NCI-H2196 (cell line): ENCODE results near the gene BIVM.
A peak's percentile ranks its signal among the peaks of the same experiment; 100 is the strongest.

Experiments used
- DNase-seq: peaks from one replicate; lab custom pipeline; 2025; ENCODE audit not compliant: unreplicated experiment; lab: John Stamatoyannopoulos, UW

BIVM gene

DNA sequence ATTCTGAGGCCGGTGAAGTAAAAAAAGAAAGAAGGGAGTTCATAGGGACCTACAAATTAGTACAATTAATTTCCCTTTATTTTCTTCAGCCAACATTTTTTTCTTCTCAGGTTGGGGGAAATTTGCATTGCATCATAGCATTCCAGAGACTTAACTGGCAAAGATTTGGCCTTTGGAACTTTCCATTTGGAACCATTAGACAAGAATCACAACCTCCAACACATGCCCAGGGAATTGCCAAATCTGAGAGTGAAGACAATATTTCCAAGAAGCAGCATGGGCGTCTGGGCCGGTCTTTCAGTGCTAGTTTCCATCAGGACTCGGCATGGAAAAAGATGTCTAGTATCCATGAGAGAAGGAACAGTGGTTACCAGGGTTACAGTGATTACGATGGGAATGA is 40.5 kb downstream of the BIVM start:
- DNase-seq: no peak

DNA sequence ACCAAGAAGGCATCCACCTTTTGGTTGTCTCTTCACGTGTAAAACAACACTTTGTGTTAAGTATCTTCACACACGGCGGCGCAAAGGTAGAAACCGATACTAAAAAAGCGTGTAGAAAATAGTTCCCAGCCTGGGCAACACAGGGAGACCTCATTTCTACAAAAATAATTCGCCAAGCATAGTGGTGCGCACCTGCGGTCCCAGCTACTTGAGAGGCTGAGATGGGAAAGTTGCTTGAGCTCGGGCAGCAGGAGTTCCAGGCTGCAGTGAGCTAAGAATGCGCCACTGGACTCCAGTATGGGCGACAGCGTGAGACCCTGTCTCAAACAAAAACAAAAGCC is 46.3 kb downstream of the BIVM start:
- no peak for DNase-seq

DNA sequence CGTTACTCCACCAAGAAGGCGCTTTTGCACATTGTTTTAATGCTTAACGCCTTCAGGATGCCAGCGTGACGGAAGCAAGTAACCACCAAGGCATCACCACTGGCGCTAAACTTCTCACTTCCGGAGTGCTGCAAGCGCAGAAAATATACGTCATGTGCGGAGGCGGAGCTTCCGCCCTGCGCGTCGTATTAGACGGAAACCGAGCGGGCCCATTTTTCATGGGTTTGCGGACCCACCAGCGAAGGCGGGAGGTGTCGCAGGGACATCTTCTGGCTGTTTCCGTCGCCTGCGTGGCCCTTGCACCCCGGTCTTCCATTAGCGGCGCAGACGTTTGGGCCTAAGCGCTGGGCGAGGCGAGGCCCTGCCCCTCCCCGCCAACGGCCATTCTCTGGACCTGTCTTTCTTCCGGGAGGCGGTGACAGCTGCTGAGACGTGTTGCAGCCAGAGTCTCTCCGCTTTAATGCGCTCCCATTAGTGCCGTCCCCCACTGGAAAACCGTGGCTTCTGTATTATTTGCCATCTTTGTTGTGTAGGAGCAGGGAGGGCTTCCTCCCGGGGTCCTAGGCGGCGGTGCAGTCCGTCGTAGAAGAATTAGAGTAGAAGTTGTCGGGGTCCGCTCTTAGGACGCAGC is 46.8 kb downstream of the BIVM start, which contains the start of gene ERCC5:
TSS of gene ERCC5 (plus strand) at position 403 of the 631 bp plus-strand sequence. CDS start 235 bp downstream, outside the sequence.
- peak; percentile 81 for DNase-seq

DNA sequence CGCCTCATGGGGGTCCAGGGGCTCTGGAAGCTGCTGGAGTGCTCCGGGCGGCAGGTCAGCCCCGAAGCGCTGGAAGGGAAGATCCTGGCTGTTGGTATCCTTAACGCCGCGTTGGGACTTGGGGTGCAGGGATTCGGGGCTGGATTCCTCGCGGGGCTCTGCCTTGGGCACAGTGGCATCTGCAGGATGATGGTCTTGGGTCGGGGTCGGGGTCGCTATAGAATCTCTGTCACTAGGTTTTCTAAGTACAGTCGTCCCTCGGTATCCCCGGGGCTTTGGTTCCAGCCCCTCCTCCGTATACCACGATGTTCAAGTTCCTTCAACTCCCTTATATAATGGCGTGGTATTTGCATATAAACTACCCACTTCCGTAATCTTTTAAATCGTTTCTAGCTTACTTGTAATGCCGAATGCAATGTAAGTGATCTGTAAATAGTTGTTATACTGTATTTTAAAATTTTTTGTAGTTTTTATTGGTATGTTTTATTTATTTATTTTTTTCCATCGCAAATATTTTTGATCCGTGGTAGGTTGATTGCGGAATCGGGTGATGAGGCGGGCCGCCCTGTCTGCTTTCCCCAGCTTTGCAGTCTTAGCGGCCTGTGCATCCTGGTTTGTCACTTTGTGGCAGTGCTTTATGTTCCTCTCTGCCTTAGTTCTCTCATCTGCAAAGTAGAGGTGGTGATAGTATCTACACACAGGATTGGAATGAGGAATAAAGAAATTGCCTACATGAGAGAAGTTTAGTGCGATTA is 47.5 kb downstream of the BIVM start:
- no peak for DNase-seq

DNA sequence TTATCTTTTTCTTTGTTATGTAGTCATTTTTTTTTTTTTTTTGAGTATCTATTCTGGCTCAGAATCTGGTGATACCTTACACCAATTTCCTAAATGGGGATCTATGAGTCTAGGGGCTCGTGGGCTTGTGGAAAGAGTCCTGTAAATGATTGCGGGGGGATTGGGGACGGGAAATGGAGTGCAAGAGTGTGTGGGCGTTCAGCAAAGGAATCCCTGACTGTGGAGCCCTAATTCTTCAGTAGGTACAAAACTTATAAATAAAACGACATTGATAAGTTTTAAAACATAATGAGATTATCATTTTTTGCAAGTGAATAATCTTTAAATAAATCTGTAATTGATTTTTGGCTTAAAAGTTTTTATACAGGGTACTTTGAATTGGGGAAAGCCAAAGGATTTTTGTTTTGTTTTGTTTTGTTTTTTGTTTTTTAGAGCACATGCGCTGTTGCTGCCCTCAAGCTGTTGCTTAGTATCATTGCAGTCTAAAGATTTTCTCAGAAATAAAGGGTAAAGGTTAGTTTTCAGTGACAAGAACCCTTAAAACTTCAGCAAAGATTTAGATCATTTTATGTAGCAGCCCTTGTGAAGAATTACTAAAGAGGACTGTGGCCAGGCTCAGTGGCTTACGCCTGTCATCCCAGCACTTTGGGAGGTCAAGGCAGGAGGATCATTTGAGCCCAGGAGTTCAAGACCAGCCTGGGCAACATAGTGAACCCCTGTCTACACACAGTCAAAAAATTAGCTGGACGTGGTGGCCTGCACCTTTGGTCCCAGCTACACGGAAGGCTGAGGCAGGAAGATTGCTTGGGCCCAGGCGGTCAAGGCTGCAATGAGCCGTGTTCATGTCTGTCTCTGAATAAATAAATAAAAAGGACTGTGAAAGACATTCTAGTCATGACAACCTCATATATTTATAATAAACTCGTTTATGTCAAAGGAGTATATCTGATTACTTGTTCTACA is 48.6 kb downstream of the BIVM start:
- DNase-seq: peak; percentile 4

DNA sequence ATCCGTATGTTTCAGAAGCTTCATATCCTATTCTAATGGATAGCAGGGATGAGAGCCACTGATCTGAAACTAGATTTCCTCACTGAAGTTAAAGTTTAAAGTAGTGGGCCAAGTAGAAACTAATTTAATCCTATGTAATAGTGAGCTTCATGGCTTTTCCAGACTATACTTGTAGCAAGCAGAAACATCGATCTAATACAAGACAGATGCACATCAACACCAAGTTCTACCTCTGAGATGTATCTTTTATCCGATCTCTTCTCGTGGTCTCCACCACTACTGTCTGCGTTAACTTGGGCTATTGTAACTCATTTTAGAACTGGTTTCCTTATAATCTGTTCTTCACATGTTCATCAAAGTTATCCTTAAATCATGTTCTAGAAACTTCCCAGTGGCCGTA is 50.0 kb downstream of the BIVM start:
- no peak for DNase-seq

DNA sequence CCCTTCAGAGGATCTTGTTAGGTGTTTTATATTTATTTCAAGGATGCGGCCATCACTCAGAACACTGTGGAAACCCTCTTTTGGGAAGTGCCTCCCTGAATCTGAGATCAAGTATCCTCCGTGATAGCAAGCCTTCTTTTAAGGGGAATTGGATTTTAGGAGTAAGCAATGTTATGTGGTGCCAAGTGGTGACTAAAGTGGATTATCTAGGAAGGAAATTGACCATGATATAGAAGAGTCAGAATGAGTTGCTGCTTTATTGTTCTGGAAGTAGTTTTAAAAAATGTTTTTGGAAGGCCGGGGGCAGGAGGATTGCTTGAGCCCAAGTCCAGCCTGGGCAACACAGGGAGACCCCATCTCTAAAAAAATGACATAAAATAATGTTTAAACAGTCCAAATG is 53.6 kb downstream of the BIVM start:
- no peak for DNase-seq

DNA sequence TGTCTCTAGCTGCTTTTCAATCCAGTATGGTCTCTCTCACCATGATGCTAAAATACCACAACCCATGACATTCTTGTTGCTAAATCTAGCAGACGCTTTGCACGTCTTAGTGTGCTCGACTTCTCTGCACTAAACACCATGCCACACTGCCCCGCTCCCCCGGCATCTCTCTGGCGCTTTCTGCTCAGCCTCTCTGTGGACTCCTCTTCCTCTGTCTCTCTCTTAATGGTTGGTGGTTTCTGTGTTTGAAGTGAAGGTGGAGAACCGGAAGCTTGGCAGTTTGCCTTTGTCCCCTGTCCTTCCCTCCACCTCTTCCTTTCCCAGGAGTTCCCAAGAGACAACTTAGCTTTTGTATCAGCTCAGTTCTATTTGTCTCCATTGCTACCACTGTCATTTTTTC is 55.8 kb downstream of the BIVM start:
- DNase-seq: no peak

DNA sequence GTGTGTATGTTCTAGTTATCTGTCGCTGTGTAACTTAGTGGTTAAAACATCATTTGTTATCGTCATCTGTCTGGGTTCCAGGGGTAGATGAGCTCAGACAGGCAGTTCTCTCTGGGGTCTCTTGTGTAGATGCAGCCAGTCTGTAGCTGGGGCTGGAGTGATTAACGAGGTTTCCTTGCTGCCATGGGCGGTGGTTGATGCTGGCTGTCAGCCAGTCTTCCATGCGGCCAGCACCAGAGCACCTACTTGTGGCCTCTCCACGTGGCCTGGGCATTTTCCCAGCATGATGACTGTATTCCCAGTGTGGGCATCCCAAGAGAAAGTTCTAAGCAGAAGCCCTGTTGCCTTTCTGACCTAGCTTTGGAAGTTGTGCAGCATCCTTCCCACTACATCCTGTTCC is 57.6 kb downstream of the BIVM start:
- DNase-seq: no peak

DNA sequence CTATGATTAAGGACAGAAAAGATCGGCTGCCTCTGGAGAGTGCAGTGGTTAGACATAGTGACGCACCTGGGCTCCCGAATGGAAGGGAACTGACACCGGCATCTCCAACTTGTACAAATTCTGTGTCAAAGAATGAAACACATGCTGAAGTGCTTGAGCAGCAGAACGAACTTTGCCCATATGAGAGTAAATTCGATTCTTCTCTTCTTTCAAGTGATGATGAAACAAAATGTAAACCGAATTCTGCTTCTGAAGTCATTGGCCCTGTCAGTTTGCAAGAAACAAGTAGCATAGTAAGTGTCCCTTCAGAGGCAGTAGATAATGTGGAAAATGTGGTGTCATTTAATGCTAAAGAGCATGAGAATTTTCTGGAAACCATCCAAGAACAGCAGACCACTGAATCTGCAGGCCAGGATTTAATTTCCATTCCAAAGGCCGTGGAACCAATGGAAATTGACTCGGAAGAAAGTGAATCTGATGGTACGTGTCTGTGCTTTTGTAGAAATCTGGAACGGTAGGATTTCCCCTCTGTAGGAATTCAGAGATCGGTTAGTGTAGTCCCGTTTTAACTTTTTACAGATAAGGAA is 63.8 kb downstream of the BIVM start:
- DNase-seq: no peak

DNA sequence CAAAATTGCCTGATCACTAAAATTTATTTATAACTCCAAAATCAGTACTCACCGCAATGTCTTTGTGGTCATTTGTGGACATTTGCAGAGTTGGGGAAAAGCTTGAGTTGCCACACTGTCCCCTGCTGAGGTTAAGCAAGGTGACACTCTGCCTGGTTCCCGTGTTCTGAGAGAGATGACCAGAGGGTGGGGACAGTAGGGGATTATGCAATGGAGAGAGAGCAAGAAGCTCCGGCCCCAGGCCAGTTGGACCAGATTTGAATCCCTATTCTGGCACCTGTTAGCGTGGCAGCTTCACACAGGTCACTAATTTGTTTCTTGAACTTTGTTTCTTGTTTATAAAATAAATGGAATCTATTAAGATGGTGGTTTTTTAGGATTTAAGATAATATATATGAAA is 64.7 kb downstream of the BIVM start:
- DNase-seq: no peak

DNA sequence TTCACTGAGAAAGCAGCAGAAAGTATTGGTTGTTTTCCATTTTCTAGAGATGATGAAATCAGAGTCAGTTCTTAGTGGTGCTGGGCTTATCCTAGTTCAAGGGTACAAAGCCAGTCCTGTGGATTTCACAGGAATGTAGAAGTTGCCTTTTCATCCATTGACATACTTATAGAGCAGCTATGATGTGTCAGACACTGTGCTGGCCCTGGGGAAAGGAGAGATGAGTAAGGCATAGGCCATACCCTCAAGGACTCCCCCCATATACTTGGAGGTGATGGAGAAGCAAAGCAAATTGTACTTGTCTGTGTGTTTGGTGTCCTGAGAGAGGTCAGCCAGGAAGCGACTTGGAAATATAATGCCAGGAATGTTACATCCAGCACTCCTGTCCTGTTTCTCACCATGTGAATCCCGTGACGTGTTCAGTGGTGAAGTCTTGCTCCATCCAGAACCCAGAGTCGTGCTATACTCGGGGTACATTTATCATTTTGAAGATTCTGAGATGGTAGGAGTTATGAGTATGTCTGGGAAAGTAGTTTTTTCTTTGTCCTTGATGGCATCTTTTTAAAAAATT is 69.5 kb downstream of the BIVM start:
- DNase-seq: no peak

DNA sequence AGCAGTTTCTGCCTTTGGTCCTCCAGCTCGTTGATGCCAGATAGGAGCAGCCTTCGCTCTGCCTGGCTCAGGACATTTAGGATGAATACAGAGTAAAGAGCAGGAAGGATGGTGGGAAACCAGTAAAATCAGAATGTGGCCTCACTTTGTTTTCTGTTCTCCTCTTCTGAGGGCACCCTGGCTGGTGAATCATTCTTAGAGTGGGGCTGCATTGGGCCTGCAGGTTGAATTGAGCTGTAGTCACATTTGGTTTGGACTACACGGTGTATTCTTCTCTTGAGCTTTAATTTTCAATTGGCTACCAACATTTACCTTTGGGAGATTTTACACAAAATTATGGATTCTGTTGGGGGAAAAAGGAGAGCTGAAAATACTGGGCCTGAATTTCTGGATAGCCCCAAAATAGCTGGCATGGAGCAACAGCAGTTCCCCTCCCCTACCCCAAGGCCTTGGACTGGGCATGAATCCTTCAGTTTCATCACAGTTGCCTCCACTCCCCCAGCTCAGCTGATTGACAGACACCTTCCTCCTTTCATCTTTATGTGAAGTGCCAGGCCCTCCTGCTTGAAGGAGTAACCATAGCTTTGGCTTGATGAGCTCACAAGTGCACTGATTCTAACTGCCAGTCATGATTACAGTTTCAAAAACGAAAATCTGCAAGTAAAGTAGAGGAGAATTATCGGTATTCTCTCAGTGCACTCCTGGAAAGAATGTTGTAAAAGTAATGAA is 71.2 kb downstream of the BIVM start:
- no peak for DNase-seq

DNA sequence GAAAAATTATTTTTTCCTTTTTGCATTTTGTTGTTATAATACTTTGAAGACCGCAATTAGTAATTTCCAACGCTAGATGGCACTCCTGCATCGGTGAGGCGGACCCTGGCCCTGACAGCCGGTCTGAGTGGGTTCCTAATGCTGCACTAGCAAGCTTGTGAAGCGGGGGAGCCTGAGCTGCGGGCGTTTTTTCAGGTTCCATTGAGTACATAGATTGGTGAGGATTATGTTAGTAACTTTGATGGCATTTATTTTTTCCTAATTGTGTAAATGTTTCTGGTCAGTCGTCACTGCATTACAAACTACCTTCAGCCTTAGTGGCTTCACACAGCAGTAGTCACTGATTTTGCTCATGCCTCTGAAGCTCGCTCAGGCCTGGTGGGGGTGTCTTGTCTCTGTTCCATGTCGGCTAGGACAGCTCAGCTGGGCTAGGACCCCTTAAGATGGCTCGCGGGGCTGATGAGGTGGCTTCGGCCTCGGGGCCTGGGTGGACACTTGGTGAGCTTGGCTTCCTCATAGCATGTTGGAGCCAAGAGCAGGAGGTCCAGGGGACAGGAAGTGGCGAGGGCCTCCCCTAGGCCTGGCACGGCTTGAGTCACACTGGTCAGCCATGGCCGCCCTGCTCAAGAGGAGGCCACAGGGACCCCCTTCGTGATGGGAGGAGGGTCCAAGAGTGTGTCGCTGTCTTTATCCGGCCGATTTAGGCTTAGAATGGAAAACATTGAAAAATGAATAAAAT is 71.9 kb downstream of the BIVM start:
- DNase-seq: peak; percentile 35

DNA sequence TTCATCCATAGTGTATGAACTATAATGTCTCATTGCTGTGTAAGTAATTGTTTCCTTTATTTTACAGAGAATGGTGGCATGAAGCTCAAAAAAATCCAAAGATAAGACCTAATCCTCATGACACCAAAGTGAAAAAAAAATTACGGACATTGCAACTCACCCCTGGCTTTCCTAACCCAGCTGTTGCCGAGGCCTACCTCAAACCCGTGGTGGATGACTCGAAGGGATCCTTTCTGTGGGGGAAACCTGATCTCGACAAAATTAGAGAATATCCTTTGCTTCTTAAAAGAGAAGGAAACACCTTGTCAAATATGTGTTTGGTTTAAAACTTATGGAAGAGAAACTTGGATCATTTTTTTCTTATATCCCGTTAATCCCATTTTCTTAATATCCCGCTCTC is 73.2 kb downstream of the BIVM start:
- no peak for DNase-seq

DNA sequence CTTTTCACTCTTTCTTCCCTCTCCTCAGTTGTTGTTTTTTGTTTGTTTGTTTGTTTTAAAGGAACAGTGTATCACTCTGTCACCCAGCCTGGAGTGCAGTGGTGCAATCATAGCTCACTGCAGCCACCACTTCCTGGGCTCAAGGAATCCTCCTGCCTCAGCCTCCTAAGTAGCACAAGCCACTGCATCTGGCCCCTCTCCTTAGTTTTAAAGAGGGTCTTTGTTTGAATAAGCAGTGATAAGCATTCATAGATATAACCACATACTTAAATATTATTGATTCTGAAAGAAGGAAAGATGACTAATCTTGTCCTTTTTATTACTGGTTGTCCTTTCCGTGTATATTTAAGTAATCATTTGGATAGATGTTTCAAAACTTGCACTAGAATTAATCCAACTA is 73.6 kb downstream of the BIVM start:
- no peak for DNase-seq

DNA sequence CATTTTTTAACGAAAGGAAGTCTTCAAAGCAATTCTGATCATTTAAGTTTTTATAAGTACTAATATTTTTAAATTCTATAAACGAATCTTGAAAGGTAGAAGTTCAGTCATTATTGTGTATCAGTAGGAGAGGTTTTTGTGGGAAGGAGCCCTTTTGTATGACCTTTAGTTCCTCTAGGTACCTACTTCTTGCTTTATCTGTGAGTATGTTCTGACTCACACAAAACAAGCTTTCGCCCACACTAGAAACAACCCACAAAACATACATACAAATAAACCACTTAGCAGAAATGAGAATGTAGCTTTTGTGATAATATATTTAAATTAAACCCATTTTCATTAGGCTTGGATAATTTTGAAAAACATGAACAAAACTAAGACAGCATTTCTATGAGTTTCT is 74.7 kb downstream of the BIVM start:
- no peak for DNase-seq

DNA sequence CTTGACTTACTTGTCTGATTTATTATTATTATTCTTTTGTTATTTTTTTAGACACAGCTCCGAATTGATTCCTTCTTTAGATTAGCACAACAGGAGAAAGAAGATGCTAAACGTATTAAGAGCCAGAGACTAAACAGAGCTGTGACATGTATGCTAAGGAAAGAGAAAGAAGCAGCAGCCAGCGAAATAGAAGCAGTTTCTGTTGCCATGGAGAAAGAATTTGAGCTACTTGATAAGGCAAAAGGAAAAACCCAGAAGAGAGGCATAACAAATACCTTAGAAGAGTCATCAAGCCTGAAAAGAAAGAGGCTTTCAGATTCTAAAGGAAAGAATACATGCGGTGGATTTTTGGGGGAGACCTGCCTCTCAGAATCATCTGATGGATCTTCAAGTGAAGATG is 76.3 kb downstream of the BIVM start:
- no peak for DNase-seq

DNA sequence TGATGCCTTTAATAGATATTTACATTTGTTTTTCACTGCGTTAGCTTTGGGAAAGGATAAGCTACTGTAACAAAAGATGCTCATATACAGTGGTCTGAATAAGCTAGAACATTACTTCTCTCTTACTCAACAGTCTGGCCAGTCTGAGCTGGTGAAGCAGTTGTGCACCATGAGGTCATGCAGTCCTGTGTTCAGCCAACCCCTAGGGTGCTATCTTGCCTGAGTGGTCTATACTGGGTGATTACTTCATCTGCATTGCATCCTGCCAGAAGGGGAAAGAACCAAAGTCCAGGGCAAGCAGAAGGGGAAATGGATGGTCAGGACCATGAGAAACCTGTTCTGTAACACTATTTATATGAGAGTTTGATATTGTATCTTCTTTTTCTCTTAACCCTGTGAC is 78.4 kb downstream of the BIVM start:
- DNase-seq: no peak

DNA sequence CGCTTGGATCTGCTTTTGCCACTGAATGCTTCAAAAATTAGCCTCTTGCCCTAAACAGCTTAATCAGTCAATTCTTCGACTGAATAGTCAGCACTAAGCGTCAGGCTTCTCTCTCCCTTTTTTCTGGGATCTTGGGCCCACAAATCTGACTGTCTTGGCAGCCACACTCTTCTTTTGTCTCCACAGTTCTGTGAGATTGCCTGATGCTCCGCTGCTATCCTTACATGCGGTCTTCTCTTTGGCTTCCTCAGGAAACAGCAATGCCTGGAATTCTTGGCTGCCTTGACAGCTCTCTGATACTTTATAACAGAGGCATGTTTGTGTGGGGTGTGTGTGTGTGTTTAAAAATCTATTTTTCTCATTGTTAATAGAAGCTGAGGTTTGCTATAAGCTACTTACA is 79.6 kb downstream of the BIVM start:
- DNase-seq: no peak
